Measurements from ENCODE around the gene C5orf58. TPM values are rescaled to one million over a fixed set of nuclear protein-coding genes. Genes with fewer than 3 reads are reported as not detected.

Gene C5orf58
- total and polyA plus RNA-seq, 2 donors (not counting 1 experiment from before 2014, with no cell fraction given): not detected

- Histone ChIP-seq H3K9me3 (ENCODE audit: control extremely low read depth in 1 of 3, control insufficient read depth in 2 of 3, insufficient read depth in 1 of 3, low read length in 2 of 3) (no peaks in the 10 kb centered on the region), H4K20me1 (ENCODE audit: control insufficient read depth, insufficient read depth, low read length, poor library complexity, severe bottlenecking) (no peaks in the 10 kb centered on the region), H3K4me2 (replicated peaks; ENCODE audit: low read depth, low read length, poor library complexity, severe bottlenecking) (no peak overlapping the region), H3K4me1 (ENCODE audit: control insufficient read depth in 2 of 2, insufficient read depth in 2 of 2, low read length in 2 of 2) (peaks cover 0 to 4% of the 10 kb centered on the region in 2 donors), H3K36me3 (replicated peaks in 1 of 2; ENCODE audit: control extremely low read depth in 1 of 2, control insufficient read depth in 1 of 2, extremely low read depth in 1 of 2, insufficient read depth in 2 of 2, low read length in 1 of 2) (peaks cover 5 to 6% of the 10 kb centered on the region in 2 experiments), H3K79me2 (ENCODE audit: control insufficient read depth, insufficient read depth, low read length) (no peaks in the 10 kb centered on the region), H3K27ac (ENCODE audit: low read length in 2 of 2) (no peak overlapping the region), H3K9ac (ENCODE audit: low read length) (no peak overlapping the region), H3K4me3 (ENCODE audit: control extremely low read depth in 1 of 5, extremely low read depth in 1 of 5, insufficient read depth in 1 of 5, low read depth in 2 of 5, low read length in 4 of 5) (no peak overlapping the region), H3K27me3 (replicated peaks in 1 of 4; ENCODE audit: control extremely low read depth in 1 of 4, control insufficient read depth in 3 of 4, insufficient read depth in 4 of 4, low read length in 3 of 4) (no peaks in the 10 kb centered on the region), H2AFZ (ENCODE audit: insufficient read depth, low read depth, low read length, poor library complexity, severe bottlenecking) (no peak overlapping the region)
- Mint-ChIP-seq H3K27ac (no peak overlapping the region), H3K4me3 (no peak overlapping the region), H3K27me3 (peaks cover 4% of the 10 kb centered on the region), H3K4me1 (peaks cover 11% of the 10 kb centered on the region), H3K9me3 (ENCODE audit: insufficient read depth) (no peaks in the 10 kb centered on the region)
- no CpG with 5 or more reads among the region's 4 CpGs for WGBS (ENCODE audit: insufficient coverage)
- ChIA-PET CTCF (no interaction called here), POLR2A (no interaction called here)
- TF ChIP-seq CTCF (IDR thresholded peaks at IDR 0.05) (no peak), EZH2 (IDR thresholded peaks at IDR 0.05; ENCODE audit: borderline replicate concordance, insufficient read depth, low read depth, low read length, poor library complexity, severe bottlenecking) (no peak)
- DNase-seq (no peak), ATAC-seq (ENCODE audit: low read depth) (no peak)
- intact Hi-C loops (cut with micrococcal nuclease): no loop called here
Observed at GRCh38 chr5:170249355-170249754, 16.6 kb downstream of the C5orf58 start.

GRCh38 chr5:170250810-170251317, 18.1 kb downstream of the C5orf58 start:
- Mint-ChIP-seq H3K27ac (no peak overlapping the region), H3K9me3 (ENCODE audit: insufficient read depth) (no peaks in the 10 kb centered on the region), H3K27me3 (peaks cover under 1% of the 10 kb centered on the region), H3K4me3 (no peak overlapping the region), H3K4me1 (peaks cover 13% of the 10 kb centered on the region)
- H2AFZ ChIP-seq (ENCODE audit: insufficient read depth, low read depth, low read length, poor library complexity, severe bottlenecking): no peak overlapping the region
- POLR2A ChIA-PET: no interaction called here
- H3K4me1 ChIP-seq (ENCODE audit: control insufficient read depth in 2 of 2, insufficient read depth in 2 of 2, low read length in 2 of 2): peaks cover 0 to 4% of the 10 kb centered on the region in 2 donors
- intact Hi-C loops (cut with micrococcal nuclease): no loop called here
- H3K9ac ChIP-seq (ENCODE audit: low read length): no peak overlapping the region
- no peak overlapping the region for H3K4me2 ChIP-seq (replicated peaks; ENCODE audit: low read depth, low read length, poor library complexity, severe bottlenecking)
- TF ChIP-seq EZH2 (IDR thresholded peaks at IDR 0.05; ENCODE audit: borderline replicate concordance, insufficient read depth, low read depth, low read length, poor library complexity, severe bottlenecking) (no peak), CTCF (IDR thresholded peaks at IDR 0.05) (no peak)
- no peak for ATAC-seq (ENCODE audit: low read depth)
- H3K4me3 ChIP-seq (ENCODE audit: control extremely low read depth in 1 of 5, extremely low read depth in 1 of 5, insufficient read depth in 1 of 5, low read depth in 2 of 5, low read length in 4 of 5): no peak overlapping the region
- H3K36me3 ChIP-seq (replicated peaks in 1 of 2; ENCODE audit: control extremely low read depth in 1 of 2, control insufficient read depth in 1 of 2, extremely low read depth in 1 of 2, insufficient read depth in 2 of 2, low read length in 1 of 2): peaks cover 5 to 6% of the 10 kb centered on the region in 2 experiments
- CTCF ChIA-PET: interaction anchor here (1.7 kb wide), 1 partner anchor 24 kb away, joined by 6 read pairs; no protein-coding TSS in a partner anchor
- no peaks in the 10 kb centered on the region for H3K9me3 ChIP-seq (ENCODE audit: control extremely low read depth in 1 of 3, control insufficient read depth in 2 of 3, insufficient read depth in 1 of 3, low read length in 2 of 3)
- H3K27ac ChIP-seq (ENCODE audit: low read length in 2 of 2): no peak overlapping the region
- no peaks in the 10 kb centered on the region for H4K20me1 ChIP-seq (ENCODE audit: control insufficient read depth, insufficient read depth, low read length, poor library complexity, severe bottlenecking)
- WGBS (ENCODE audit: insufficient coverage): no CpG with 5 or more reads among the region's 3 CpGs
- H3K79me2 ChIP-seq (ENCODE audit: control insufficient read depth, insufficient read depth, low read length): no peaks in the 10 kb centered on the region
- H3K27me3 ChIP-seq (replicated peaks in 1 of 4; ENCODE audit: control extremely low read depth in 1 of 4, control insufficient read depth in 3 of 4, insufficient read depth in 4 of 4, low read length in 3 of 4): no peaks in the 10 kb centered on the region
- no peak for DNase-seq

Measured in B cell (primary cell).